GM21737 (cell line): ENCODE results near the gene ZNF609.

Source experiments
- ATAC-seq: cut with Tn5 transposase; IDR thresholded peaks from one replicate; pipeline ENCODE4 v1.9.1; 2021; ENCODE audit warnings: mild to moderate bottlenecking, moderate library complexity; ENCODE audit not compliant: unreplicated experiment

ZNF609 gene

GRCh38 chr15:64716452-64716851 is 256.1 kb downstream of the ZNF609 start:
- no peak for ATAC-seq

- ATAC-seq, result no peak
Measured at GRCh38 chr15:64717130-64717529, 256.8 kb downstream of the ZNF609 start.

- ATAC-seq, result no peak
Measured at GRCh38 chr15:64717735-64718495, 257.5 kb downstream of the ZNF609 start.

- ATAC-seq, result no peak
Measured at GRCh38 chr15:64720188-64720587, 259.8 kb downstream of the ZNF609 start.

- no peak for ATAC-seq
Measured at GRCh38 chr15:64730151-64730550, 269.8 kb downstream of the ZNF609 start.

- ATAC-seq, result no peak
Measured at GRCh38 chr15:64731012-64731804, 270.8 kb downstream of the ZNF609 start.

- ATAC-seq, result no peak
Measured at GRCh38 chr15:64731805-64732151, 271.4 kb downstream of the ZNF609 start.

GRCh38 chr15:64732156-64732860 is 271.9 kb downstream of the ZNF609 start:
- ATAC-seq, result no peak
